ENCODE data around the gene CYB5R3. TPM values are rescaled to one million over a fixed set of nuclear protein-coding genes. Genes with fewer than 3 reads are reported as not detected.

Gene CYB5R3
- total RNA-seq, 4 donors from 2014 or later, result 122 to 182 (median 152) TPM

GRCh38 chr22:42656578-42656977, 7.4 kb upstream of the CYB5R3 start:
- DNase-seq (ENCODE audit: low spot score in 2 of 2), result no peak
- no peak for TF ChIP-seq POLR2A (IDR thresholded peaks at IDR 0.05)
- no peak for TF ChIP-seq CTCF (IDR thresholded peaks at IDR 0.05)
- no peak overlapping the region for H3K4me3 ChIP-seq (ENCODE audit: low read depth, poor library complexity, severe bottlenecking)
- 95 to 96% methylated on average over 8 of the region's 8 CpGs for WGBS, 2 donors
- intact Hi-C loops (cut with DNase I; ENCODE audit: low total_unique reads), result no loop called here

- intact Hi-C loops (cut with DNase I; ENCODE audit: low total_unique reads), result no loop called here
- DNase-seq (ENCODE audit: low spot score in 2 of 2), result no peak
- TF ChIP-seq POLR2A (IDR thresholded peaks at IDR 0.05), result no peak
- no peak for TF ChIP-seq CTCF (IDR thresholded peaks at IDR 0.05)
- H3K4me3 ChIP-seq (ENCODE audit: low read depth, poor library complexity, severe bottlenecking), result no peak overlapping the region
- 38 to 39% methylated on average over 9 of the region's 9 CpGs for WGBS, 2 donors
These were observed 6.5 kb upstream of the CYB5R3 start for GRCh38 chr22:42655693-42656092.

- H3K4me3 ChIP-seq (ENCODE audit: low read depth, poor library complexity, severe bottlenecking), result no peak overlapping the region
- WGBS, 2 donors, result 87 to 93% methylated on average over 7 of the region's 7 CpGs
- no peak for DNase-seq (ENCODE audit: low spot score in 2 of 2)
- TF ChIP-seq POLR2A (IDR thresholded peaks at IDR 0.05) (no peak), CTCF (IDR thresholded peaks at IDR 0.05) (no peak)
- intact Hi-C loops (cut with DNase I; ENCODE audit: low total_unique reads), result no loop called here
These were observed 5.4 kb upstream of the CYB5R3 start for GRCh38 chr22:42654436-42655073.

- intact Hi-C loops (cut with DNase I; ENCODE audit: low total_unique reads), result no loop called here
- no peak for DNase-seq (ENCODE audit: low spot score in 2 of 2)
- H3K4me3 ChIP-seq (ENCODE audit: low read depth, poor library complexity, severe bottlenecking), result no peak overlapping the region
- TF ChIP-seq CTCF (IDR thresholded peaks at IDR 0.05) (no peak), POLR2A (IDR thresholded peaks at IDR 0.05) (no peak)
- 88% methylated on average over 4 of the region's 4 CpGs for WGBS, 2 donors
These were observed 4.8 kb upstream of the CYB5R3 start for GRCh38 chr22:42653999-42654398.

- no peak overlapping the region for H3K4me3 ChIP-seq (ENCODE audit: low read depth, poor library complexity, severe bottlenecking)
- WGBS, 2 donors, result 80 to 82% methylated on average over 7 of the region's 7 CpGs
- TF ChIP-seq CTCF (IDR thresholded peaks at IDR 0.05) (no peak), POLR2A (IDR thresholded peaks at IDR 0.05) (no peak)
- DNase-seq (ENCODE audit: low spot score in 2 of 2), result no peak
- intact Hi-C loops (cut with DNase I; ENCODE audit: low total_unique reads), result no loop called here
These were observed 1.9 kb upstream of the CYB5R3 start for GRCh38 chr22:42651134-42651533.
